Fibroblast of mammary gland (primary cell): ENCODE results near the gene ZNF548.
A peak's percentile ranks its signal among the peaks of the same experiment; 100 is the strongest.
"Not testable (repeated sequence)": the region's sequence is repeated elsewhere in the genome, so short reads cannot be mapped to it uniquely, and the experiment has no call there.

Experiments used
- DNase-seq: peaks from one replicate; pipeline ENCODE4 v3.0.0-alpha.2; 2010; ENCODE audit warnings: low read depth
- H3K4me3 ChIP-seq: 2 replicates; pipeline ENCODE4 v1.5.1; 2011; ENCODE audit warnings: low read depth, mild to moderate bottlenecking, low read length, moderate library complexity; ENCODE audit not compliant: control insufficient read depth
- CTCF ChIP-seq: conservative IDR thresholded peaks from 2 replicates; pipeline ENCODE4 v1.5.1; 2011; ENCODE audit warnings: low read depth, low read length, inconsistent platforms; ENCODE audit not compliant: control insufficient read depth, insufficient read depth

The ZNF548 gene

GRCh38 chr19:57374179-57374578, 15.5 kb upstream of the ZNF548 start:
- TF ChIP-seq CTCF = no peak
- no peak overlapping the region for H3K4me3 ChIP-seq
- DNase-seq = no peak

- DNase-seq = not testable (repeated sequence)
These were observed 15.0 kb upstream of the ZNF548 start for GRCh38 chr19:57374647-57375046.

GRCh38 chr19:57376151-57376550, 13.5 kb upstream of the ZNF548 start:
- no peak overlapping the region for H3K4me3 ChIP-seq

More at GRCh38 chr19:57374647-57375046, 15.0 kb upstream of the ZNF548 start:
- not testable (repeated sequence) for H3K4me3 ChIP-seq

GRCh38 chr19:57377498-57378146, 12.0 kb upstream of the ZNF548 start:
- no peak overlapping the region for H3K4me3 ChIP-seq
- no peak for TF ChIP-seq CTCF
- no peak for DNase-seq

More at GRCh38 chr19:57376151-57376550, 13.5 kb upstream of the ZNF548 start:
- no peak for DNase-seq
- TF ChIP-seq CTCF = no peak

GRCh38 chr19:57380923-57381322, 8.7 kb upstream of the ZNF548 start:
- DNase-seq = no peak
- H3K4me3 ChIP-seq = no peak overlapping the region
- TF ChIP-seq CTCF = no peak

- H3K4me3 ChIP-seq = no peak overlapping the region
- DNase-seq = no peak
- no peak for TF ChIP-seq CTCF
These were observed 6.7 kb upstream of the ZNF548 start for GRCh38 chr19:57382806-57383488.

- peak overlapping the region; percentile 92 for H3K4me3 ChIP-seq
- no peak for DNase-seq
- no peak for TF ChIP-seq CTCF
These were observed 392 bp upstream of the ZNF548 start for GRCh38 chr19:57389194-57389729.
